ENCODE data around the gene UTP4. TPM values are rescaled to one million over a fixed set of nuclear protein-coding genes. Genes with fewer than 3 reads are reported as not detected.
"Not testable (repeated sequence)": the region's sequence is repeated elsewhere in the genome, so short reads cannot be mapped to it uniquely, and the experiment has no call there.

Gene UTP4
- total RNA-seq, 1 donor from 2014 or later = 48.0 TPM

DNA sequence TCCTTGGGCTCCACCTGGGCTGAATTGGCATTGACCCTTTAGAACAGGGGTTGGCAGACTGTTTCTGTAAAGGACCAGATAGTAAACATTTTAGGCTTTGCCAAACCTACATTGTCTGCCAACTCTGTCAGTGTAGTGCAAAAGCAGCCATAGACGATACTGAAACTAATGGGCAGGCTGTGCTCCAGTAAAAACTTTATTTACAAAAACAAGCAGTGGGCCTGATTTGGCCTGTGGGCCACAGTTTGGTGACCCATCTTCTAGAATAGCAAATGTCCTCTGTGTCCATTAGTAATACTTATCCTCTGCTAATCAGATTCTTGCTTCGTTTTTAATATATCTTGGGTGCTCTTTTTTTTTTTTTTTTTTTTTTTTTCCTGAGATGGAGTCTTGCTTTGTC, 6.2 kb downstream of the UTP4 start:
- H3K9me3 Mint-ChIP-seq = no peaks in the 10 kb centered on the region
- TF ChIP-seq, protein P1, sequence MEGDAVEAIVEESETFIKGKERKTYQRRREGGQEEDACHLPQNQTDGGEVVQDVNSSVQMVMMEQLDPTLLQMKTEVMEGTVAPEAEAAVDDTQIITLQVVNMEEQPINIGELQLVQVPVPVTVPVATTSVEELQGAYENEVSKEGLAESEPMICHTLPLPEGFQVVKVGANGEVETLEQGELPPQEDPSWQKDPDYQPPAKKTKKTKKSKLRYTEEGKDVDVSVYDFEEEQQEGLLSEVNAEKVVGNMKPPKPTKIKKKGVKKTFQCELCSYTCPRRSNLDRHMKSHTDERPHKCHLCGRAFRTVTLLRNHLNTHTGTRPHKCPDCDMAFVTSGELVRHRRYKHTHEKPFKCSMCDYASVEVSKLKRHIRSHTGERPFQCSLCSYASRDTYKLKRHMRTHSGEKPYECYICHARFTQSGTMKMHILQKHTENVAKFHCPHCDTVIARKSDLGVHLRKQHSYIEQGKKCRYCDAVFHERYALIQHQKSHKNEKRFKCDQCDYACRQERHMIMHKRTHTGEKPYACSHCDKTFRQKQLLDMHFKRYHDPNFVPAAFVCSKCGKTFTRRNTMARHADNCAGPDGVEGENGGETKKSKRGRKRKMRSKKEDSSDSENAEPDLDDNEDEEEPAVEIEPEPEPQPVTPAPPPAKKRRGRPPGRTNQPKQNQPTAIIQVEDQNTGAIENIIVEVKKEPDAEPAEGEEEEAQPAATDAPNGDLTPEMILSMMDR (IDR thresholded peaks at IDR 0.05; ENCODE audit: unreplicated experiment) = no peak
- H3K36me3 Mint-ChIP-seq = peaks cover 33% of the 10 kb centered on the region
- no peak overlapping the region for H3K4me3 Mint-ChIP-seq
- no peaks in the 10 kb centered on the region for H3K27me3 Mint-ChIP-seq (ENCODE audit: low read depth)
- H3K27ac Mint-ChIP-seq = no peak overlapping the region
- no peak for DNase-seq (ENCODE audit: low spot score in 2 of 2, unreplicated experiment in 2 of 2)
- H3K4me1 Mint-ChIP-seq = peaks cover 12% of the 10 kb centered on the region

DNA sequence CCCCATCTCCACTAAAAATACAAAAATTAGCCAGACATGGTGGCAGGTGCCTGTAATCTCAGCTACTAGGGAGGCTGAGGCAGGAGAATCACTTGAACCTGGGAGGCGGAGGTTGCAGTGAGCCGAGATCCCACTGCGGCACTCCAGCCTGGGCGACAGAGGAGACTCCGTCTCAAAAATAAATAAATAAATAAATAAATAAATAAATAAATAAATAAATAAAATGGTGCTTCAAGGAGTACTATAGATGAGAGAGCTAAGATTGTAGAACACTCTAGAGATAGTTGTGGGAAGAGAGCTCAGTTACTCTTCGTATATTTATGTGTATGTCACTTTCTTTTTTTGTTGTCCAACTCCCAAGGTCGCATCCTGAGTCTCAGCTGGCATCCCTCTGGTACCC, 7.0 kb downstream of the UTP4 start:
- not testable (repeated sequence) for H3K27me3 Mint-ChIP-seq (ENCODE audit: low read depth); H3K4me1 Mint-ChIP-seq; DNase-seq (ENCODE audit: low spot score in 2 of 2, unreplicated experiment in 2 of 2); H3K4me3 Mint-ChIP-seq; H3K27ac Mint-ChIP-seq; H3K9me3 Mint-ChIP-seq
- H3K36me3 Mint-ChIP-seq = peaks cover 36% of the 10 kb centered on the region

DNA sequence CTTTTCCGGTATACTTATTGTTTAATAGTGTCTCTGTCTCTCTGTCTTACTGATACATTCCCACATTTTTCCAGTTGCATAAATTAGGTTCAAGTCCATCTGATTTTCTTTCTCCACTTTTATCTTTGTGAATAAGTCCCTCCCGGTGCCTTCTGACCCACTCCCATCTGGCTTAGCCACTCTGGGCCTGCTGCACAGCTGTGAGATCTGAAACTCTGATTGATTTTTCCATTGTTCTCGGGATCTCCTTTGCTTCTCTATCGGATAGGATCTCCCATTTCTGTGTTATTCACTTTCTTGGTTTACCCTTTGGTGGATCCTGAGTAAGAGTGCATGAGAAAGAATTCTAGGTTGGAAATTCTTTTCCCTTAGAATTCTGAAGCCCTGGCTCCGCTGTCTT, 8.6 kb downstream of the UTP4 start:
- Mint-ChIP-seq H3K4me1 (no peaks in the 10 kb centered on the region), H3K27ac (no peak overlapping the region), H3K36me3 (peaks cover 39% of the 10 kb centered on the region), H3K9me3 (no peaks in the 10 kb centered on the region), H3K27me3 (ENCODE audit: low read depth) (no peaks in the 10 kb centered on the region), H3K4me3 (no peak overlapping the region)
- no peak for DNase-seq (ENCODE audit: low spot score in 2 of 2, unreplicated experiment in 2 of 2)
- TF ChIP-seq, protein P1 (IDR thresholded peaks at IDR 0.05; ENCODE audit: unreplicated experiment) = no peak

DNA sequence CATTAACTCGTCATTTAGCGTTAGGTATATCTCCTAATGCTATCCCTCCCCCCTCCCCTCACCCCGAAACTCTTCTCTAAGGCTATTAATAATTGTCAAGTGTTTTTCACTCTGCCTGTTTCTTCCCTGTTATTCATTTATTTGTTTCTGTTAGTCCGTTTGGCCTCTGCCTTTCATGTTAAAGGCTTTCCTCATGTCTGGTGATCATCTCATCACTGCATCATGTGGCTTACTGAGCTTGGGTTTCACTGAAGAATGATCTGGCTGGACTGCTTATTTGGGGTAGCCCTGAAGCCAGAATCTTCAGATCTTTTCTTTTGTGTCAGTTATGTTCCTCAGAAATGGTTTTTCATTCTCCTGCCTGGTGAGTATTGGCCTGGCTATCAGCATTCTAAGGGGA, 9.5 kb downstream of the UTP4 start:
- Mint-ChIP-seq H3K27ac (no peak overlapping the region), H3K4me3 (no peak overlapping the region), H3K4me1 (no peaks in the 10 kb centered on the region), H3K9me3 (no peaks in the 10 kb centered on the region), H3K36me3 (peaks cover 39% of the 10 kb centered on the region), H3K27me3 (ENCODE audit: low read depth) (no peaks in the 10 kb centered on the region)
- DNase-seq (ENCODE audit: low spot score in 2 of 2, unreplicated experiment in 2 of 2) = no peak
- TF ChIP-seq, protein P1 (IDR thresholded peaks at IDR 0.05; ENCODE audit: unreplicated experiment) = no peak

DNA sequence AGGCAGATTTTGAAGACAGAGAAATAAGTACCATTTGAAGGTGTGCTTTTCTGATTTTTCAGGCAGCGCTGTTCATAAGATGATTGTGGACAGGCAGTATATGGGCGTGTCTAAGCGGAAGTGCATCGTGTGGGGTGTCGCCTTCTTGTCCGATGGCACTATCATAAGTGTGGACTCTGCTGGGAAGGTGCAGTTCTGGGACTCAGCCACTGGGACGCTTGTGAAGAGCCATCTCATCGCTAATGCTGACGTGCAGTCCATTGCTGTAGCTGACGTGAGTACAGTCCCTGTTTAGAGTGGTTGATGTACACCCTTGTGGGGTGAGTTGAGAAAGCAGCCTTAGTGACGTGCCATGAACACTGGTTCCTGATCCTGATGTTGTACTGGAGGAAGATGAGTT, 10.7 kb downstream of the UTP4 start:
- TF ChIP-seq, protein P1 (IDR thresholded peaks at IDR 0.05; ENCODE audit: unreplicated experiment) = no peak
- Mint-ChIP-seq H3K4me3 (no peak overlapping the region), H3K9me3 (no peaks in the 10 kb centered on the region), H3K27ac (no peak overlapping the region), H3K27me3 (ENCODE audit: low read depth) (no peaks in the 10 kb centered on the region), H3K36me3 (peaks cover 39% of the 10 kb centered on the region), H3K4me1 (no peaks in the 10 kb centered on the region)
- no peak for DNase-seq (ENCODE audit: low spot score in 2 of 2, unreplicated experiment in 2 of 2)

DNA sequence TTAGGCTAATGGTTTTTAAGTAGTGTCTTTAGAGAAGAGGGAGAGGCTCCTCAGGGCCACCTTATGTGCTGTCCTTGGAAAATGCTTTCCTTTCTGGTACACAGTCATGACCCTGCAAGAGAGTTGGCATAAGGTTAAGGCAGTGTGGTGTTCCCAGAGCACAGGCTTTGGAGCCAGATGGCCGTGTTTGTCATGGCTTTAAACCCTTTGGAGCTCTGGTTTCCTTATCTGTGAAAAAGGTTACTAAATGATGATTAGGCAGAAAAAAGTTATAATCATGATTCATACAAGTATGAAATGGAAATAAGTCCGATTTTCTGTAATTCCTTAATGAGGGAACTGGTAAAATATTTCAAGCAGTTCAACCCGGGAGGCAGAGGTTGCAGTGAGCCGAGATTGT, 13.2 kb downstream of the UTP4 start:
- Mint-ChIP-seq H3K36me3 (peaks cover 39% of the 10 kb centered on the region), H3K4me3 (no peak overlapping the region), H3K9me3 (no peaks in the 10 kb centered on the region)

DNA sequence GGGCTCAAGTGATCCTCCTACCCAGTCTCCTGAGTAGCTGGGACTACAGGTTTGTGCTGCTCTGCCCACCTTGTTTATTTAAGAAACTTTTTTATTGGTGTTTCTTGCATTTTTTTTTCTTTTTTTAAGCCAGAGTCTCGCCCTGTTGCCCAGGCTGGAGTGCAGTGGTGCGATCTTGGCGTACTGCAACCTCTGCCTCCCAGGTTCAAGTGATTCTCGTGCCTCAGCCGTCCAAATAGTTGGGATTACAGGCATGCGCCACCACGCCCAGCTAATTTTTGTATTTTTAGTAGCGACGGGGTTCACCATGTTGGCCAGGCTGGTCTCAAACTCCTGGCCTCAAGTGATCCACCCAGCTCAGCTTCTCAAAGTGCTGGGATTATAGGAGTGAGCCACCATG, 17.2 kb downstream of the UTP4 start:
- H3K27me3 Mint-ChIP-seq (ENCODE audit: low read depth); H3K4me1 Mint-ChIP-seq; H3K4me3 Mint-ChIP-seq; H3K9me3 Mint-ChIP-seq; DNase-seq (ENCODE audit: low spot score in 2 of 2, unreplicated experiment in 2 of 2); H3K27ac Mint-ChIP-seq: not testable (repeated sequence)
- H3K36me3 Mint-ChIP-seq = peaks cover 29% of the 10 kb centered on the region

More for the DNA sequence above, 13.2 kb downstream of the UTP4 start:
- H3K27me3 Mint-ChIP-seq (ENCODE audit: low read depth) = no peaks in the 10 kb centered on the region
- DNase-seq (ENCODE audit: low spot score in 2 of 2, unreplicated experiment in 2 of 2) = no peak
- TF ChIP-seq, protein P1 (IDR thresholded peaks at IDR 0.05; ENCODE audit: unreplicated experiment) = no peak
- H3K4me1 Mint-ChIP-seq = no peaks in the 10 kb centered on the region
- H3K27ac Mint-ChIP-seq = no peak overlapping the region

Measured in mesothelial cell of epicardium (in vitro differentiated cells).